GM19468 (cell line): Measurements from ENCODE around the gene CDH13.

Source experiments
- ATAC-seq: cut with Tn5 transposase; IDR thresholded peaks from one replicate; pipeline ENCODE4 v1.9.1; 2021; ENCODE audit warnings: mild to moderate bottlenecking, moderate library complexity, moderate number of reproducible peaks; ENCODE audit not compliant: unreplicated experiment; ENCODE audit errors: extremely low read depth

Gene CDH13

DNA sequence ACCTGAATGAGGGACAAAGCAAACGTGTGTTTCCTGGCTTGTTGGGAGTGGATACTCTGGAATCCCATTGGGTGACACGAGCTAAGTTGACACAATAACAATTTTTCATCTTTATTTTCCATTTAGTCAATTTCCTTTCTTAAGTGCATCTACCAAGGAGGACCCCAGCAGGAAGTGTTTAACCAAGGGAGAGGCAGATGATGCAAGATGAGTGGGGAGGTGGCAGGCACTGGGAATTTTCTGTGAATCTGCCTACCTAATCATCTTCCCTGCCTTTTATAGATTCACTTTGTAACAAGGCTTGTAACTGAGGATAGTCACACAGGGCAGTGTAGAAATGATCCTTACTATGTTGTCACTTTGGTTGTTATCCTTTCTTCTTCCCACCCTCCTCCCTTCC, 863.3 kb downstream of the CDH13 start:
- no peak for ATAC-seq

DNA sequence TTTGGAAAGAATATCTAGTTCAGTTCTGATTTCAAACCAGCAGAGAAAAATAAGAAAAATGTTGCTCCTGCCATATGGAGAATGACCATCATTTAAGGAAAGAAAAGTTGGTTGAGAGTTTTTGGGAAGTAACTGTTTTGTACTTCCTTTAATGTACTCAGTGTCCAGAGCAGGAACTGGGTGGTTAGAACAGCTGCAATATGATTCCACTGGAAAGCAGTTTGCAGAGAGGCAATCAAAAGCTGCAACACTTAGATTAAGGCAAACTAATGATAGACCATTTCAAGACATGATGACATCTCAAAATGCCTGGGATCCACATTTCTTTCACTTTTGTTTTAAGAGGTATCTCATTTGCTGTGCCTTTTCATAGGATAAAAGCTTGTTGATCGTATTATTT, 867.7 kb downstream of the CDH13 start:
- ATAC-seq: no peak

DNA sequence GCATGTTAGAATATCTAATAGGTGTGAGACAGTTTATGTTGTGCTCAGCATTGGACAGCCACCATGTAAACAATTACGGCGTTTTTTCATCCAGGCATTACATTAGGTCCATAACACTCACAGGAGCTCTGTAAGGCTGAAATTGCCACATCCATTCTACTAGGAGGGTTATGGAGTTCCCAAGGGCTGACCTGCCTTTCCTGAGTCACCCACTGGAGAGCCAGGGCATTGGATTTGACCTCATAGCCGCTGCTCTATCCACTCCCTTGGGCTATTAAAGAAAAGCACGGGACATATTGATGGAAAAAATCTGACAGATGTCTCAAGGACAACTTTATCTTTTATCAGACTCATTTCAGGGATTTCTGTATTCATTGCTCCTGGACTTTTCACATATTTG, 874.7 kb downstream of the CDH13 start:
- no peak for ATAC-seq

DNA sequence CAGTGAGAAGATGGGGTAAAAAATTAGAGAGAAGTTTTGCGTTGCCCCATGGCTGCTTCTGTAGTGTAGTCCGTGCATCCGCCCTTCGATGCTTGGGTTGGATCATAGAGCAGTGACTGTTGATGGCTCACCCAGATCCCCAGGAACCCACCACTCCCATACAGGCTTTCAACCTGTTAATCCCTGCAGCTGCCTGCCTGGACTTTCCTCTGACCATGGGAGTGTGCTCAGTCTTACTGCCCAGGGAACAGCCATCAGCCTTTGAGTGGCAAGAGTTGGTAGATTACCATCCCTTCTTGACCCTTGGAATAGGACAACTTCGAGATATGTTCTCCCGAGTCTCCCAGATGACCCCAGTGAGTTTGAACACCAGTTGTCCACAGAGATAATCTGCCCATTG, 881.5 kb downstream of the CDH13 start:
- no peak for ATAC-seq

DNA sequence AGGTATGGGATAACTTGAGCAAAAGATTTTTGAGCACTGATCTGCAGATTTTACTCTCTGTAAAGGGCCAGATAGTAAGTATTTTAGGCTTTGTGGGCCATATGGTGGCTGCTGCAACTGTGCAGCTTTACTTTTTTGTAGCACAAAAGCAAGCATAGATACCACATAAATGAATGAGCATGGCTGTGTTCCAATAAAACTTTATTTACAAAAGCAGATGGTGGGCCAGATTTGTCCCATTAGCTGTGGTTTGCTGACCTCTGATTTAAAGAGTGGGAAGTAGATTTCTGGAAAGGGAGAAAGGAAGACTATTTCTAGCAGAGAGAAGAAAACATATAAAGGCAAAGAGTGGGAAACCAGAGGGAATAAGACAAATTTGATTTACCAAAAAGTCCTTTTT, 882.5 kb downstream of the CDH13 start:
- no peak for ATAC-seq

DNA sequence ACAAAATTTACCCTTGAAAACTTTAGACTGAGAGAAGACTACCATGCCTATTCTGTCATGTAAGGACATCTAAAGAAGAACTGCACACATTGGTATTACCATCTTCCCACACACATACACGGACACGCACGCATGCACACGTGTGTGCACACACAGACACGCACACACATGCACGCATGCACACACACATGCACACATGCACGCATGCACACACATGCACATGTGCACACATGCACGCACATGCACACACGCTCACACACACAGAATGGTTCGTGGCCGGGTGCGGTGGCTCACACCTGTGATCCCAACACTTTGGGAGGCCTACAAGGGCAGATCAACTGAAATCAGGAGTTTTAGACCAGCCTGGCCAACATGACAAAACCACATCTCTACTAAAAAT, 884.1 kb downstream of the CDH13 start:
- no peak for ATAC-seq

DNA sequence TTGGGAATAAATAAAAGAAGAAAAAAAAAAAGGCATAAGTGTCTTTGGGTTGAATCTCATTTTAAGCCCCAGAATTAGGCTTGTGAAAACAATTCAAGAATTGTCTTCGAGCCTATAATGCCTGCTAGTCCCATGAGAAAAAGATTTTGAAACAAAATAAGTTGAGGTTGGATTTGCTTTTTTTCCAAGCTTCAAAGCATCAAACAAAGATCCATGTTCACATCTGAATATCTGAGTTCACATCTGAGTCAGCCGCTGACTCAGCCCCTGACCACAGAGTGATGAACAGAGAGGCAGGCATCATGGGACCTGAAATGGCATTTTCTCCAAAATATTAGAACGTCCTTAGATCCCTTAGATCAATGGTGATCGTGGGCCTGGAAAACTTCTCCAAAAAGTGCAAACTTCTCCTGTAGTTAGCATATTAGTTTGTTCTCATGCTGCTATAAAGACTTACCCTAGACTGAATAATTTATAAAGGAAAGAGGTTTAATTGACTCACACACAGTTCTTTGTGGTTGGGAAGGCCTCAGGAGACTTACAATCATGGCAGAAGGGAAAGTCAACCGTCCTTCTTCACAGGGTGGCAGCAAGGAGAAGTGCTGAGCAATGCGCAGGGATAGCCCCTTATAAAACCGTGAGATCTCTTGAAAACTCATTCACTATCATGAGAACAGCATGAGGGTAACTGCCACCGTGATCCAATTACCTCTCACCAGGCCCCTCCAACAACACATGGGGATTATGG, 886.4 kb downstream of the CDH13 start:
- ATAC-seq: no peak

DNA sequence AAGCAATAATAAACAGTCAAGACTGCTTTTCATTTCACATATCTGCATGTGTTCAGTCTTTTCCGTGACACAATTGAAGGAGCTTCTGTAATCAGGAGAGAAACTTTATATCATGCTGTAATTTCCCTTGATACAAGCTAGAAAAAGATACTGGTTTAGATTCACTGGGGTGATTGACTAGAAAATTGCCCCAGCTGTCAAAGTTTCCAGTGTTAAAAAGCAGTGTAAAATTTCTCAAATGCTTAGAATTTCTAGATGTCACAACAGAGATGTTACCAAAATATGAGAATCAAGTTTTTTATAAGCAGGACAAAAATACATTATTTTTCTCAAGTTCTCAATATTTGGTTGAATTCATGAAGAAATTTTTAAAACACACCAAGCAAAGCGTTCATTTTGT, 888.6 kb downstream of the CDH13 start:
- no peak for ATAC-seq

DNA sequence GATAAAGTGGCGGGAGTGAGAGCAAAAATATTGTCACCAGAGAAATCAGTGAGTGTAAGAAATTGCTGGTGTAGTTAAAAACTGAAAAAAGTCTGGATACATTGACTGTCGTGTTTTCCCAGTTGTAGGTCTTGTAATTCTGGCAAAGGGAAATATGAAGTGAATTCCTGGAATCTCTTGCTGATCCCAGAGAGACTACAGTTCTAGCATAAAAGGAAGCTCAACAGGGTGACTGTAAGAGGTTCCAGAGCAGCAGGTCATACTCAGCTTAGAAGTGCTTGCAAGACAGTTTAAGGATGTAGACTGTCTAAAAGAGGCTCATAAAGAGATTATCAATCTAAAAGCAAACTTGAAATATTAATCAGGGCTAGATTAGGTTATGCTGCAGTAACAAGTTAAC, 890.2 kb downstream of the CDH13 start:
- no peak for ATAC-seq

DNA sequence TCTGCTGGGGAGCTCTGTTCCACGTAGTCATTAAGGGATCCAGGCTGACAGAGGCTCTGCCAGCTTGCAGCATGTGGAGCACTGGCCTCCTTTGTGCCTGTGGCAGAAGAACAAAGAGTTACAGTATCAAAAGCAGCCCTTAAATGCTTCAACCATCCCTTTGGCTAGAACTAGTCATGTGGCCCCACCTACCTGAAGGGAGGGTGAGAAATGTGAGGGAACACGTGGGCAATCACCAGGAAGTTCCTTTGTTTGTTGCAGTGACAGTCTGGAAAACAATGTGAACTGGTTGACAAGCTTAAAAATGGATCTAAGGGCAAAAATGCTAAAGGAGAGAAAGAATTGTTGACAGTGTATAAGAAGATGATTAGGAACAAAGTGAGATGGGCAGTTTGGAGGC, 890.6 kb downstream of the CDH13 start:
- no peak for ATAC-seq

DNA sequence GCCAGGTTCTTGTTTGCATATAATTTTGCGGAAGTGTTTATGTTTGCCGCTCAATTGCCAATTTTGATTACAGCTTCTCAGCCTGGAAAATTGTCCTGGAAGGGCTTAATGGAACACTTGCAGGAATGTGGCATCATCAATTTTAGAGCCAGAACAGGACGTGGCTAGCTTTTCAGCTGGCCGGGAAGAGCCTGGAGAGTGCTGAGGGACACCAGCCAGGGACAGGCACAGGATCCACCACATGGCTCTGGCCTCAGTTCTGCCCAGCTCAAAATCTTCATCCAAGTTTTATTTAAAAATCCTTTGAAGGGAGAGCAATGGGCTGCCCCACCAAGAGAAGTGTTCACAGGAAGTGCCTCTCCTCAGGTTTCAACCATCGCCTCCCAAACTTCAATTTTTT, 893.8 kb downstream of the CDH13 start:
- no peak for ATAC-seq

DNA sequence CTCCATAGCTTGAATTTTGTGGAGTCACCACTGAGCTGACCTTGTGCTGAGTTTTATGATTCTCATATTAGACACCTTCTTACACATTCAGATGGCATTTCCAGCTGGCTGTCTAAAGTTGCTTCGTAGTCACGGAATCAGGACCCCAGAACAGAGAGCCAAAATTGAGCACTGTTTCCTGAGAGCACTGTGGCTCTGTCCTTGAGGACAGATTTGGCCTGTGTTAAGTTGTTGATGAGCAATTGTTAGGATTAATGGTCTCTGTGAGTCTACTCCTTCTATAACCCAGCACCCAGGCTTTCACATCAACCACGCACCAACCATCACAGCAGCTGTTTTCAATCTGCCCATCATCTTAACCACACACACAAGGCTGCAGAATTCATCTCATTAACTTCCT, 903.5 kb downstream of the CDH13 start:
- ATAC-seq: no peak

DNA sequence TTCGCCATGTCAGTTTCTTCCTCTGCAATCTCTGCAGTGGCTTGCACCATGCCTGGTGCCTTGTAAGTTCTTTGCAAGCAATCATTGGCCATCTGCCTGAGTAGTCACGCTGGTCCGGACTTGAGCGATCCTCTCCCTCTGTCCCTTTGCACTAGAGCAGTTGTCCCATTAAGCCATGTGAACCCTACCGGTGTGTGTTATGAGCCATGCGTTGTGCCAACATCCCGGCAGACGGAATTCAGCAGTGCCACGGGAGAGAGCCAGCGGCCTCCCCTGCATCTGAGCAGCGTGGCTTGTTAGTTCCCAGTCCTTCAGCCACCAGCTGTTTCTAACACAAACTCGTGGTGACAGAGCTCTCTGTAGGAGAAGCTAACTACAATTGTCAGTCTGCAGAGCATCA, 905.9 kb downstream of the CDH13 start:
- ATAC-seq: no peak

DNA sequence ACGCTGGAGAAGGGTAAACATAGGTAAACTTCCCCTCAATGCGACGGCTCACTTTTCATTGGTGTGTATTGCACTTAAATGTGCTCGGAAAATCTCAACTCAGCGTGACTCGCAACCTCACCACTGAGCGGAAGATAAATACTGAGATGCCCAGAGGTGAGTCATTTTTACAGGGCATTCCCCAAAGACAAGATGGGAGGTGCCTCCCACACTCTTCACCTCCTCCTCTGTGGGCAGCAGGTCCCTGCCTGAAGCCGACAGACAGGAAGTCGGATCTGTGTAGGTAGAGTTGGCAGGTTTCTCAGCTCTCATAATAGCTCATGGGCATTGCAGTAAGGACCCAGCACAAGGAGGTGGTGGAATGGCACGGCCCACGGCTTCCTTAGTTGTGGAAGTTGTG, 906.4 kb downstream of the CDH13 start:
- no peak for ATAC-seq

DNA sequence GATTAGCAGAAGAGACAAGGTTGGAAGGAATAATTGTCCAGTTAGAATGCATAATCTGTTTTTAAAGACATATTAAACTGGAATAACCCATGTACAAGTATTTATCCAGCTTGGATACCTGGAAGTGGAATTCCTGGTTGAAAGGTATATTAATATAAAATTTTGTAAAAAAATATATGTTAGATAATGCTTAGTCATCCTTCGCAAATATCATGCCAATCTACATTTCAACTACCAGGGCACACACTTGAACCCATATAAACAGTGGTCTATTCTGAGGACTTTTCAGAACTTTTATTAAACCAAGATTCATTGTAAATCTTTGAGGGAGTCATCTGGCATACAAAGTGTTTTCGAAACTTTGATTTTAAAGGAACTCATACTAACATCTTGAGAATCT, 911.9 kb downstream of the CDH13 start:
- no peak for ATAC-seq

DNA sequence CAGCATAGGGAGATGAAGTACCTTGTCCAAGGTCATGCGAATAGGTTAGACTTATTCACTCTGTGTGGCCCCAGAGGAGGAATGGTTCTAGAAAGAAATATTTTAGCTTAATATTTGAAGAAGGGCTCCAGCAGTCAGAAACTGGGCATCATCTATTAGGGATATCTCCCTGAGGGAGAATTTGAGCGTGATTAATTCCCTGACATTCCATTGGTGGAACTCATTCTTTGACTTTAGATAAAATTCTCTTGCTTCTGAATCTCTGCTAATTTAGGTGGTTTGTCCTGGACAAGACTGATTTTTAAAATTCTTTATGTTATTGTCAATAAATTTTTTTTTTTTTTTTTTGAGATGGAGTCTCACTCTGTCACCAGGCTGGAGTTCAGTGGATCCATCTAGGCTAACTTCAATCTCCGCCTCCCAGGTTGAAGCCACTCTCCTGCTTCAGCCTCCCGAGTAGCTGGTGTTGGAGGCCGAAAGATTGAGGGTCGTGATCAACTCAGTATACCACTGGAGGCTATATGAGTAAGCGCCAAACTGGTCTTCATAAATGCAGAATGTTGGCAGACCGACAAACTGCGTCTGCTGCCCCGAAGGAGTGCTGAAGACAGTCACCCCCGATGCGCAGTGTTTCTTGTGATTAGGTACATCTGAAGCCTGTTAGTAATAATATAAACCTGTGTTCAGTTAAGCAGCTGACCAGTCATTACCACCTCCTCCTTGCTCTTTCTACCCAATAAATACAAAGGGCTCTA, 913.1 kb downstream of the CDH13 start:
- no peak for ATAC-seq

DNA sequence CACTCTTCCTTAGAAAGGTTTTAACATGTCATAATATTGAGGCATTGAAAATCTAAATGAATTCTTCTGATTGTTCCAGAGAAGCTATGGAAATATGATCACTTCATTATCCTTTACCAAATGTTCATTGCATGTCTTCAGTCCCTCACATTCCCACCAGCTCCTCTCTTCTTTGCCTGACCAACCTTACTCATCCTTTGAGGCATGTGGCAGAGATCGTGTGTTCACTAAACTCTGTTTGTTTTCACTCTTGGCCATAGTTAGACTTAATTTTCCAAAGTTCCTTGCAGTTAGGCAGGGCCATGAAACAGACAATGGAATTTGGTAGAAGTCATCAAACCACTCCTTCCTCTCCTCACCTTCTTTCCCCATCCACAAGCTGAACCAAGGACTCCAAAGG, 914.5 kb downstream of the CDH13 start:
- ATAC-seq: no peak

DNA sequence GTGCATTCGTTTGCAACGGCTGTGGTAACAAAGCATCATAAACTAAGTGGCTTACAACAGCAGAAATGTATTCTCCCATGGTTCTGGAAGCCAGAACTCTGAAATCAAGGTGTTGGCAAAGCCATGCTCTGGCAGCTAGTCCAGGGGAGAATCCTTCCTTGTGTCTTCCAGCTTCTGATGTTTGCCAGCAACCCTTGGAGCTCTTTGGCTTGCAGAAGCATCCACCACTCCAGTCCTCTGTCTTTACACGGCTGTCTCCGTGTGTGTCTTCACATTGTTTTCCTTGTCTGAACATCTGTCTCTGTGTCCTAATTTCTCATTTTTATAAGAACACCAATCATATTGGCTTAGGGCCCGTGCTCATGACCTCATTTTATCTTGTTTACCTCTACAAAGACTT, 915.7 kb downstream of the CDH13 start:
- ATAC-seq: no peak

DNA sequence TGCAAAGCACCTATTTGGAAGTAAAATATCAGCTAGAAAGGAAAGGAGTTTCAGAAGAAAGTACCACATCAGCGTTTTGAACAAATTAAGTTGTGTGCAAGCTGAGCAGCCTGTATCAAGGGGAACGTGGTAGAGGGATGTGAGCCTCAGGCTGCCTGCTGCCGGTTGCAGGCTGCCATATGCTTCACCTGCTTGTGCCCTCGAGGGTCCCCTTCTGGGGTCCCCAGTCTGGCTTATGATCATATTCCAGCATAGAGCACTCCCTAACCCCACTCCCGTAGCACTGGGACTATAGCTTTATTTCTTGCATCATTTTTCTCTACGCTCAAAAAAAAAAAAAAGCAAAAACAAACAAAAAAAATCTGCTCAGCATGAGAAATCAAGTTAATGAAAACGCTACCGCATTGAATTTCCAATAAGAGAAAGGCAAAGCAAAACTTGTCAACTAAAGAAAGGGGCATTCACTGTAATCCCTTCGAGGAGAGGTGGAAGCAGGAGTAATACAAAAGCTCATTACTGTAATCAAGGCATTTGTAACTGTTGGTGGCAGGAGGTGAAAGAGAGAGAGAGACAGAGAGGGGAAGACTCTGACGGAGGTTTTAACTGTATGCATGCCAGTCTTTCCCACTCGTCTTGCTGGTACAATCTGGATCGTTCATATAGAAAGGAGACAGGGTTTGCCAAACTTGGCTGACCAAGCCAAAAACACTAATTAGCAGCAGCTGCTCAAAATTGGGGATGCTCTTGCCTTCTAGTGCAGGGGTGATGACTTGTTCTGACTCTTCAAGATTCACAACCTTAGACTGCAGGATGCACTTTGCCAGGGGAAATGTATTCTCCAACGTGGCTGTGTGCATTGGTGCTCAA, 922.8 kb downstream of the CDH13 start:
- ATAC-seq: no peak

DNA sequence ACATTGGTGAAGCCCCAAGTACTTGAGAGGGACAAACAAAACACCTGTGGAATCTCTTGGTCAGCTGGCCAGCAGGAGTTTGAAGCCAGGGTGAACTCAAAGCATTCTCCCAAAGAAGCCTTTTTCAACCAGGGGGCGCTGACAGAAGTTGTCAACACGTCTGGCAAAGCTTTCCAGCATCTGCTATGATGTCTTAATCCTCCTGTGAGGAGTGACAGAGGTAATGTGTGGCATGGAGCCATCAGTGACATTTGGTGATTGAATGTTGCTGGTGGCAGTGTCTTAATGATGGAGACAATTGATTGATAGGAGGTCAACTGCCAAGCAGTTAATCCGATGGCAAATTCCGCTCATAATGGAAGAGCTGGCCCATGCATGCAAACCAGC, 923.4 kb downstream of the CDH13 start:
- no peak for ATAC-seq

DNA sequence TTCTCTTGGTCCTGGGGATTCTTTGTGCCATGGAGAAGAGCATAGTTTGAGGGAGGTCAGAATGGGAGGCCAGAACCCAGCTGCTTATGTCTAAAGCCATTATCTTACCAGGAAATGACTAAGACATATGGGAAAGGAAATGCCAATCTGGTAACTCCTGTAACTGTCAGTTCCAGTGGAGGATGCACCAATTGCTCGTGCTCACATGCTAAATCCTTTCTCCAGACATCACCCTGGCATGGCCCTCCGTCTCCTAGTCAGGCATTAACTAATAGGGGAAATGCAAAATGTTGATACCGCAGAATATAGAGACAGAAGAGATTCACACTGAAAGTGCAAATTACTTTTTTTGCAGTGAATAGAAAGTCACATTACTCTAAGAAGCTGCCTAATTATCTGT, 925.5 kb downstream of the CDH13 start:
- ATAC-seq: no peak
